Activated T-cell treated with anti-CD3 and anti-CD28 coated beads, Interleukin-2, amount 50 U/mL, for 24 hours (primary cell): ENCODE measurements around the gene IRF1.

ENCODE experiments used
- DNase-seq: peaks from one replicate; pipeline ENCODE4 v3.0.0-alpha.2; 2020
- H3K27ac Mint-ChIP-seq: 2 replicates; pipeline ENCODE4 v1.8.0; 2020; ENCODE audit warnings: mild to moderate bottlenecking, mixed read lengths
- H3K27me3 Mint-ChIP-seq: 2 replicates; pipeline ENCODE4 v1.8.0; 2020; ENCODE audit warnings: mixed read lengths
- H3K36me3 Mint-ChIP-seq: 2 replicates; pipeline ENCODE4 v1.8.0; 2020; ENCODE audit warnings: low read depth, mixed read lengths
- H3K4me1 Mint-ChIP-seq: 2 replicates; pipeline ENCODE4 v1.8.0; 2020; ENCODE audit warnings: low read depth, mixed read lengths
- H3K4me3 Mint-ChIP-seq: 2 replicates; pipeline ENCODE4 v1.8.0; 2020; ENCODE audit warnings: mild to moderate bottlenecking, moderate library complexity, mixed read lengths
- H3K9me3 Mint-ChIP-seq: 2 replicates; pipeline ENCODE4 v1.8.0; 2020; ENCODE audit warnings: mixed read lengths

IRF1 gene

DNA sequence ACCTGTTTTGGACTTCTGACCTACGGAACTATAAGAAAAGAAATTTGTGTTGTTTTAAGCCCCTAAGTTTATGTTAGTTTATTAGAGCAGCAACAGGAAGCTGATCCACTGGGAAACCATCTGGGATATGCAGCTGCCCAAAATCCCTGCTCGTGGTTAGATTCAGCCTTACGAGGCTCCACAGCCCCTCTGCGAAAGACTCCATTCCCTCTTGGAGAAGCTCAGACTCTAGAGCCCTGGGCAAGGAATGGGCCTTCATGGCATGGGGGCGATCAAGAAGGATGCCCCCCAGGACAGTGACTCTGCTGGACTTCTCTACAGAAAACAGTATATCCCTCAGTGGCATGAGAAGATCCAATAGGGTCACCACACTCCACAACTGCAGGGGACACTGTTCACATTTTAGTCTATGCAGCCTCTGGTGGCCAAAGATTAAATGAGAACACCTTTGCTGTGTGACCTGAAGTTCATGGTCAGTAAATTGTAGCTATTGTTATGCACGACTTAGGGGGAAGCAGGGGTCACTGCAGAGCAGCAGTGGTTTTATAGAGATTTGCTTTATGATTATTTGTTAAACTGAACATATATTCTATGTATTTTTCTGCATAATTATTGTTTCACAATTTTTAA lies 21.1 kb downstream of the IRF1 start:
- peak; percentile 25 for DNase-seq
- no peaks in the 10 kb centered on the region for H3K27me3 Mint-ChIP-seq
- H3K4me1 Mint-ChIP-seq: peaks cover 87% of the 10 kb centered on the region
- no peak overlapping the region for H3K27ac Mint-ChIP-seq
- H3K4me3 Mint-ChIP-seq: no peak overlapping the region
- no peaks in the 10 kb centered on the region for H3K9me3 Mint-ChIP-seq
- H3K36me3 Mint-ChIP-seq: peaks cover 5% of the 10 kb centered on the region

DNA sequence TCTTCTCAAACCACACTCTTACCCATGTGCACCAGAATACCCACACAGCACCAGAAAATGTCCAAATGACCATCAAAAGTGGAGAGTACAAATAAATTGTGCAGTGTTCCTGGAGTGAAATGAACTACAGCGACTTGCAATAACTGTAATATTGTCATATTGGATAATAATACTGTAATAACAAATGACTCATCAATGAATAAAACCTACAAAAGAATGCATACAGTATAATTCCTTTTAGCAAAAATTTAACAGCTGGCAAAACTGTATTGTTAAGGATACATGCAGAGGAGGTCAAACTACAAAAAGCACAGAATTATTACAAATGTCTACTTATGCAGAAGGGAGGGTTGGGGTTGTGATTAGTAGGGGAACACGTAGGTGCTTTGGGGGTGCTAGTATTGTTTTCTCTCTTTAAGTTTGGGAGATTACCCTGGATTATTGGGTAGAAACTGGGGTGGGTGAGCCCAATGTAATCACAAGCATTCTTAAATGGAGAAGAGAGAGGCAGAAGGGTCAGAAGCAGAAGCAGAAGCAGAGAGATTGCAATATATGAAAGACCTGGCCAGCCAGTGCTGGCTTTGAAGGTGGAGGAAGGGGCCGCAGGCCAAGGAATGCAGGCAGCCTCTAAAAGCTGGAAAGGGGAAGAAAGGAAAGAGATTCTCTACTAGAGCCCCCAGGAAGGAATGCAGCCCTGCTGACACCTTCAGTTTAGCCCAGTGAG lies 21.8 kb downstream of the IRF1 start:
- DNase-seq: peak; percentile 20
- Mint-ChIP-seq H3K36me3 (peaks cover 5% of the 10 kb centered on the region), H3K4me3 (no peak overlapping the region)

GRCh38 chr5:132467287-132467984 lies 23.1 kb downstream of the IRF1 start:
- Mint-ChIP-seq H3K9me3 (no peaks in the 10 kb centered on the region), H3K4me3 (no peak overlapping the region), H3K27ac (peak overlapping the region; percentile 92), H3K4me1 (peaks cover 92% of the 10 kb centered on the region), H3K27me3 (no peaks in the 10 kb centered on the region), H3K36me3 (peaks cover 12% of the 10 kb centered on the region)
- DNase-seq: peak; percentile 29

More for the DNA sequence above, 21.8 kb downstream of the IRF1 start:
- Mint-ChIP-seq H3K27ac (peak overlapping the region; percentile 49), H3K9me3 (no peaks in the 10 kb centered on the region), H3K4me1 (peaks cover 91% of the 10 kb centered on the region), H3K27me3 (no peaks in the 10 kb centered on the region)

GRCh38 chr5:132466433-132467286 lies 23.9 kb downstream of the IRF1 start:
- no peaks in the 10 kb centered on the region for H3K27me3 Mint-ChIP-seq

GRCh38 chr5:132465059-132465707 lies 25.4 kb downstream of the IRF1 start:
- H3K27ac Mint-ChIP-seq: peak overlapping the region; percentile 92
- DNase-seq: peak; percentile 34
- no peaks in the 10 kb centered on the region for H3K27me3 Mint-ChIP-seq
- H3K4me1 Mint-ChIP-seq: peaks cover 85% of the 10 kb centered on the region
- no peaks in the 10 kb centered on the region for H3K9me3 Mint-ChIP-seq
- H3K36me3 Mint-ChIP-seq: peaks cover 24% of the 10 kb centered on the region
- H3K4me3 Mint-ChIP-seq: peak overlapping the region; percentile 68

More at GRCh38 chr5:132466433-132467286, 23.9 kb downstream of the IRF1 start:
- H3K4me1 Mint-ChIP-seq: peaks cover 90% of the 10 kb centered on the region
- H3K4me3 Mint-ChIP-seq: peak overlapping the region; percentile 68
- peaks cover 16% of the 10 kb centered on the region for H3K36me3 Mint-ChIP-seq
- H3K9me3 Mint-ChIP-seq: no peaks in the 10 kb centered on the region
- peak overlapping the region; percentile 92 for H3K27ac Mint-ChIP-seq
- DNase-seq: peak; percentile 69

- no peaks in the 10 kb centered on the region for H3K9me3 Mint-ChIP-seq
- H3K4me3 Mint-ChIP-seq: peak overlapping the region; percentile 57
- peaks cover 32% of the 10 kb centered on the region for H3K36me3 Mint-ChIP-seq
- peak; percentile 67 for DNase-seq
- peak overlapping the region; percentile 92 for H3K27ac Mint-ChIP-seq
- no peaks in the 10 kb centered on the region for H3K27me3 Mint-ChIP-seq
- peaks cover 85% of the 10 kb centered on the region for H3K4me1 Mint-ChIP-seq
These were observed 26.2 kb downstream of the IRF1 start for GRCh38 chr5:132464156-132464939.

GRCh38 chr5:132463811-132464155 lies 26.8 kb downstream of the IRF1 start:
- no peaks in the 10 kb centered on the region for H3K27me3 Mint-ChIP-seq
- DNase-seq: no peak
- H3K4me1 Mint-ChIP-seq: peaks cover 85% of the 10 kb centered on the region
- H3K9me3 Mint-ChIP-seq: no peaks in the 10 kb centered on the region
- H3K27ac Mint-ChIP-seq: peak overlapping the region; percentile 92
- peaks cover 32% of the 10 kb centered on the region for H3K36me3 Mint-ChIP-seq
- H3K4me3 Mint-ChIP-seq: peak overlapping the region; percentile 57

DNA sequence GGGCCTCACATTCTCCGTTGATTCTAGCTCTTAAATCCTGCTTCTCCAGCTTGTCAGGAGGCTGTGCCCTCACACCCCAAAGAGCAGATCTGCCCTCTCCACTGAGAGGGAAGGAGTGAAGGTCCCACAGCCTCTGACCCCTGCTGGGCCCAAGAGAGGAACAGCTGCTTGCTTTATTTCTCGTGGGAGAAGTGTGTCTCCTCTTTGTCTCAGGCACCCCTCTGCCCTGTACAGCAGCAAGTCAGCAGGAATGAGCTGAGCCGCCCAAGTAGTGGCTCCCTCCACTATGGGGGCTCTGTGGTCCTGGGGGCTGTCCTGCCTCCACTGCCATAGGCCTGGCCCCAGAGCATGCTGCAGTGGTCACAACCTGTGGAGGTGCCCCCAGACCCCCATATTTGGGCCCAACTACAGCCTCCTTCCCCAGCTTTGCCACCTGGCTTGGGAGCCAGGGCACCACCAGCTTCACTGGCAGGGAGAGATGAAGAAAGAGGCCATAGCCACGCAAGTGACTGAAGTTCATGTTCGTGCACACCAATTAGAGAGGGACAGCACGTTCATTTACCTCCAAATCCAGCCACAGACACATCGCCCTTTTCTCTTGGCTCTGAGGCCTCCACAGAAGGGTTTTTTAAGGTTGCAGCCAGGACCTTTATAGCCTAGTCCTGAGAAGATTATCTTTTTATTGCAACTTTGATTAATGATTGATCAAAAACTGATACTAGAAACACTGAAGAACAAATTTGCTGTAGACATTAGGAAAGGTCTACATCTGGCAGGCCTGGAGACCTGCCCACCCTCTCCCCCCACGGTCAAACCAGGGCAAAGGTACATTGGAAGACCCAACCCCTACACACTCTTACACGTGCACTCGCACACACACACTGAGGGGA lies 27.5 kb downstream of the IRF1 start:
- peak overlapping the region; percentile 92 for H3K27ac Mint-ChIP-seq
- H3K36me3 Mint-ChIP-seq: peaks cover 32% of the 10 kb centered on the region
- no peaks in the 10 kb centered on the region for H3K9me3 Mint-ChIP-seq
- peak; percentile 28 for DNase-seq
- H3K4me1 Mint-ChIP-seq: peaks cover 87% of the 10 kb centered on the region
- H3K4me3 Mint-ChIP-seq: no peak overlapping the region
- H3K27me3 Mint-ChIP-seq: no peaks in the 10 kb centered on the region

- peaks cover 35% of the 10 kb centered on the region for H3K36me3 Mint-ChIP-seq
- no peaks in the 10 kb centered on the region for H3K27me3 Mint-ChIP-seq
- peaks cover 89% of the 10 kb centered on the region for H3K4me1 Mint-ChIP-seq
- H3K4me3 Mint-ChIP-seq: no peak overlapping the region
- H3K9me3 Mint-ChIP-seq: no peaks in the 10 kb centered on the region
- no peak for DNase-seq
- H3K27ac Mint-ChIP-seq: no peak overlapping the region
These were observed 28.2 kb downstream of the IRF1 start for GRCh38 chr5:132462333-132462732.

GRCh38 chr5:132461569-132462070 lies 29.0 kb downstream of the IRF1 start:
- peaks cover 89% of the 10 kb centered on the region for H3K4me1 Mint-ChIP-seq
- H3K9me3 Mint-ChIP-seq: no peaks in the 10 kb centered on the region
- H3K36me3 Mint-ChIP-seq: peaks cover 36% of the 10 kb centered on the region
- H3K4me3 Mint-ChIP-seq: no peak overlapping the region
- no peaks in the 10 kb centered on the region for H3K27me3 Mint-ChIP-seq
- H3K27ac Mint-ChIP-seq: peak overlapping the region; percentile 4
- DNase-seq: no peak

- no peak overlapping the region for H3K4me3 Mint-ChIP-seq
- H3K27ac Mint-ChIP-seq: peak overlapping the region; percentile 13
- H3K27me3 Mint-ChIP-seq: no peaks in the 10 kb centered on the region
- H3K9me3 Mint-ChIP-seq: no peaks in the 10 kb centered on the region
- peaks cover 89% of the 10 kb centered on the region for H3K4me1 Mint-ChIP-seq
- peaks cover 40% of the 10 kb centered on the region for H3K36me3 Mint-ChIP-seq
- peak; percentile 28 for DNase-seq
These were observed 29.6 kb downstream of the IRF1 start for GRCh38 chr5:132460846-132461568.
